Endothelial cell of umbilical vein (primary cell): ENCODE measurements around the gene HSPB3. TPM values are rescaled to one million over a fixed set of nuclear protein-coding genes. Genes with fewer than 3 reads are reported as not detected.

Source experiments
- BruUV-seq: library from RNA; stranded (reverse); fragments of 400-500 nt; replicated peaks from 2 replicates; lab custom pipeline; 2021; lab: Mats Ljungman, UMichigan
- CTCF ChIA-PET: fragments of 300-600, 350-600 bp; sonication (Branson Sonifier 250); formaldehyde crosslinking; loops from one replicate; lab custom pipeline; 2021; ENCODE audit warnings: antibody characterized with exemption, inconsistent platforms; lab: Charles Lee
- POLR2A ChIA-PET: fragments of 300-600, 350-600 bp; sonication (Branson Sonifier 250); formaldehyde crosslinking; loops from one replicate; lab custom pipeline; 2021; ENCODE audit warnings: antibody characterized with exemption, inconsistent platforms; lab: Charles Lee
- DNase-seq: peaks from one replicate; pipeline ENCODE4 v3.0.0-alpha.2; 2011; ENCODE audit warnings: low read depth, low spot score
- FAIRE-seq: peaks from 2 replicates; lab custom pipeline; 2011; peaks lifted over from hg19 to GRCh38; lab: Jason Lieb, UNC
- H2AFZ ChIP-seq: 2 replicates; pipeline ENCODE4 v1.6.0; 2012; ENCODE audit warnings: low read depth, low read length, control low read depth, inconsistent platforms
- H3K27ac ChIP-seq: 2 replicates; pipeline ENCODE4 v1.5.1; 2011; ENCODE audit warnings: low read depth, mild to moderate bottlenecking, control low read depth, low read length, moderate library complexity; ENCODE audit not compliant: insufficient read depth
- H3K27me3 ChIP-seq, 2 experiments: 2 replicates each; pipeline versions ENCODE4 v1.6.0 to v1.6.1; 2011; ENCODE audit warnings: low read length in 2 of 2, mixed read lengths in 1 of 2; ENCODE audit not compliant: control insufficient read depth in 2 of 2, insufficient read depth in 2 of 2
- H3K36me3 ChIP-seq, 2 experiments: 2 replicates in 1 of 2; 3 replicates in 1 of 2; pipeline ENCODE4 v1.5.1; 2011; ENCODE audit warnings: low read length in 2 of 2, mild to moderate bottlenecking in 1 of 2, moderate library complexity in 1 of 2; ENCODE audit not compliant: control insufficient read depth in 2 of 2, insufficient read depth in 2 of 2; ENCODE audit errors: extremely low read depth in 1 of 2
- H3K4me1 ChIP-seq: 3 replicates; pipeline ENCODE4 v1.5.1; 2011; ENCODE audit warnings: mild to moderate bottlenecking, low read length; ENCODE audit not compliant: control insufficient read depth, insufficient read depth; ENCODE audit errors: extremely low read depth
- H3K4me2 ChIP-seq: 2 replicates; pipeline ENCODE4 v1.6.1; 2011; ENCODE audit warnings: low read length, control low read depth, mixed read lengths; ENCODE audit not compliant: insufficient read depth
- H3K4me3 ChIP-seq, 3 experiments: fragments of 200-600 bp in 1 of 3; sonication (generic), shearing (Covaris generic) in 1 of 3; replicated peaks in 1 of 3; 2 replicates each; pipeline ENCODE4 v1.5.1; 2011 to 2016; ENCODE audit warnings: control low read depth in 3 of 3, low read length in 3 of 3, mild to moderate bottlenecking in 2 of 3, inconsistent platforms in 1 of 3, low read depth in 1 of 3, moderate library complexity in 1 of 3; ENCODE audit not compliant: insufficient read depth in 1 of 3
- H3K79me2 ChIP-seq: 2 replicates; pipeline ENCODE4 v1.6.0; 2012; ENCODE audit warnings: low read length, inconsistent platforms; ENCODE audit not compliant: control insufficient read depth, insufficient read depth
- H3K9ac ChIP-seq: replicated peaks from 2 replicates; pipeline ENCODE3; 2011; ENCODE audit warnings: low read length, control low read depth; ENCODE audit not compliant: insufficient read depth; ENCODE audit errors: extremely low read depth
- H3K9me1 ChIP-seq: replicated peaks from 3 replicates; pipeline ENCODE4 v1.6.0; 2011; ENCODE audit warnings: mild to moderate bottlenecking, low read length; ENCODE audit not compliant: control insufficient read depth, insufficient read depth; ENCODE audit errors: extremely low read depth
- H3K9me3 ChIP-seq: replicated peaks from 2 replicates; pipeline ENCODE4 v1.5.1; 2012; ENCODE audit warnings: low read length, inconsistent platforms; ENCODE audit not compliant: control insufficient read depth, insufficient read depth
- H4K20me1 ChIP-seq: replicated peaks from 2 replicates; pipeline ENCODE3; 2011; ENCODE audit warnings: mild to moderate bottlenecking, low read length; ENCODE audit not compliant: control insufficient read depth, insufficient read depth; ENCODE audit errors: extremely low read depth
- CTCF ChIP-seq, 2 donors: IDR thresholded peaks; 1 replicate in 1 of 2; 2 replicates in 1 of 2; pipeline ENCODE4 v1.5.1; 2011; ENCODE audit warnings: low read length in 2 of 2, mild to moderate bottlenecking in 2 of 2, moderate library complexity in 2 of 2, control low read depth in 1 of 2, inconsistent platforms in 1 of 2, low read depth in 1 of 2; ENCODE audit not compliant: insufficient read depth in 1 of 2; ENCODE audit errors: extremely low read depth in 1 of 2
- EZH2 ChIP-seq: IDR thresholded peaks from 2 replicates; pipeline ENCODE4 v1.6.1; 2012; ENCODE audit warnings: borderline replicate concordance, low read depth, mild to moderate bottlenecking, moderate library complexity, low read length, inconsistent platforms; ENCODE audit not compliant: severe bottlenecking
- FOS ChIP-seq: IDR thresholded peaks from 2 replicates; pipeline ENCODE4 v1.6.1; 2011; ENCODE audit warnings: mild to moderate bottlenecking, low read length, moderate library complexity, borderline replicate concordance; ENCODE audit not compliant: insufficient read depth
- GATA2 ChIP-seq: IDR thresholded peaks from 2 replicates; pipeline ENCODE4 v1.7.0; 2011; ENCODE audit warnings: low read depth, mild to moderate bottlenecking, moderate library complexity, mixed read lengths, low read length; ENCODE audit not compliant: insufficient read length, insufficient read depth
- JUN ChIP-seq: IDR thresholded peaks from 2 replicates; pipeline ENCODE4 v1.6.1; 2011; ENCODE audit warnings: borderline replicate concordance, low read depth; ENCODE audit not compliant: insufficient read length, insufficient read depth
- MAX ChIP-seq: IDR thresholded peaks from 2 replicates; pipeline ENCODE4 v1.6.1; 2011; ENCODE audit not compliant: insufficient read depth, insufficient read length
- MYC ChIP-seq: IDR thresholded peaks from one replicate; pipeline ENCODE4 v1.6.1; 2011; ENCODE audit warnings: mild to moderate bottlenecking, low read depth, low read length
- POLR2A ChIP-seq: IDR thresholded peaks from 2 replicates; pipeline ENCODE4 v1.6.1; 2012; ENCODE audit warnings: low read depth, mild to moderate bottlenecking, control low read depth, low read length
- POLR2AphosphoS5 ChIP-seq: IDR thresholded peaks from 2 replicates; pipeline ENCODE4 v1.6.1; 2012; ENCODE audit warnings: low read depth, mild to moderate bottlenecking, control low read depth, low read length, moderate library complexity; ENCODE audit not compliant: insufficient read depth
- dilution Hi-C: fragments of 300-500 bp; cut with MboI; formaldehyde crosslinking; loops from one replicate; pipeline ENCODE4 v1.15.0; 2019; ENCODE audit warnings: low sequenced_read_pairs; ENCODE audit not compliant: extremely low pct_ligation_motif_present
- intact Hi-C: fragments of 100-400 bp; cut with micrococcal nuclease; formaldehyde crosslinking; loops from one replicate; pipeline ENCODE4 v1.10.0; 2022
- polyA plus RNA-seq, 4 experiments: library from polyadenylated mRNA; depleted of rRNA in 3 of 4; stranded (reverse) in 3 of 4; unstranded in 1 of 4; fragments of >200 nt; gene quantifications; 2 replicates each; pipeline versions ENCODE4 v1.2.1 to v1.2.3, GENCODE V29; 2011 to 2012; ENCODE audit warnings: missing spikeins in 1 of 4
- total RNA-seq: library from RNA; stranded (reverse); gene quantifications from 2 replicates; pipeline ENCODE4 v1.2.3, GENCODE V29; 2021

HSPB3 gene
- total and polyA plus RNA-seq, 2 donors (not counting 3 experiments of a cell fraction or from before 2014, with no cell fraction given), result not detected

- POLR2A ChIA-PET, result no interaction called here
- intact Hi-C loops, result no loop called here
- dilution Hi-C loops, result no loop called here
- H2AFZ ChIP-seq, result no peak overlapping the region
- H3K4me2 ChIP-seq, result no peak overlapping the region
- no peaks in the 10 kb centered on the region for H3K9me1 ChIP-seq
- DNase-seq (no peak), FAIRE-seq (no peak)
- H3K4me1 ChIP-seq, result no peaks in the 10 kb centered on the region
- TF ChIP-seq FOS (no peak), EZH2 (no peak), POLR2AphosphoS5 (no peak), MAX (no peak), JUN (no peak), CTCF (IDR thresholded peaks at IDR 0.05; ENCODE audit: extremely low read depth in 1 of 2, insufficient read depth in 1 of 2, low read depth in 1 of 2, low read length in 2 of 2) (no peak), GATA2 (no peak), MYC (no peak), POLR2A (no peak)
- no peak overlapping the region for H3K27ac ChIP-seq
- H3K79me2 ChIP-seq, result no peaks in the 10 kb centered on the region
- no peak overlapping the region for H3K4me3 ChIP-seq
- peaks cover 3 to 17% of the 10 kb centered on the region in 2 experiments for H3K27me3 ChIP-seq
- H4K20me1 ChIP-seq, result no peaks in the 10 kb centered on the region
- H3K9me3 ChIP-seq, result no peaks in the 10 kb centered on the region
- no peak overlapping the region for H3K9ac ChIP-seq
- CTCF ChIA-PET, result interaction anchor here (5.7 to 6.8 kb wide), 3 partner anchors 50 to 375 kb away, joined by 49 to 100 read pairs (median 65); no protein-coding TSS in a partner anchor
- H3K36me3 ChIP-seq, result no peaks in the 10 kb centered on the region
- BruUV-seq, result no TSS peak
Observed at GRCh38 chr5:54491326-54491725, 35.8 kb downstream of the HSPB3 start.
